Dermis blood vessel endothelial cell (primary cell): ENCODE results near the gene ATP8B4. TPM values are rescaled to one million over a fixed set of nuclear protein-coding genes. Genes with fewer than 3 reads are reported as not detected.

ENCODE experiments used
- DNase-seq: peaks from one replicate; pipeline ENCODE4 v3.0.0; 2010
- total RNA-seq: library from RNA; depleted of rRNA; stranded (reverse); fragments of >200 nt; gene quantifications from 2 replicates; pipeline ENCODE4 v1.2.3, GENCODE V29; 2014

ATP8B4 gene
- total RNA-seq, 1 donor from 2014 or later, result 1.7 TPM

DNA sequence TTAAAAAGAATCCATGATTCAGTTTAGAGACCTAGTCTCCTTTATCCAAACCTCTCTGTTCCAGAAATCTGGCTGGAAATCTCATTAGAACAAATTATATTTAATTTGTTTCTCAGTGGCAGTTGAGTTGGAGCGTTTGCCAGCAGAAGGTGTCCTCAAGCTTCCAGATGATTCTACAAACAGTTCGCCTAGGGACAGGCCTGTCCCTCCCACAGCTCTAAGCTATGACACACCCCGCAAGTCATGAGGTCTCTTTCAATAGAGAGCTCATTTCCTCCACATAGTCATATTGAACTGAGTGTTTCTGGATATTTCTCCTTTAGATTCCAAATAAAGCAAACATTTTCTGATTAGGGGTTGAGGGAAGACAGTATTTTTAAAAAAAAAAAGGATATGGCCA is 230.3 kb downstream of the ATP8B4 start:
- no peak for DNase-seq

DNA sequence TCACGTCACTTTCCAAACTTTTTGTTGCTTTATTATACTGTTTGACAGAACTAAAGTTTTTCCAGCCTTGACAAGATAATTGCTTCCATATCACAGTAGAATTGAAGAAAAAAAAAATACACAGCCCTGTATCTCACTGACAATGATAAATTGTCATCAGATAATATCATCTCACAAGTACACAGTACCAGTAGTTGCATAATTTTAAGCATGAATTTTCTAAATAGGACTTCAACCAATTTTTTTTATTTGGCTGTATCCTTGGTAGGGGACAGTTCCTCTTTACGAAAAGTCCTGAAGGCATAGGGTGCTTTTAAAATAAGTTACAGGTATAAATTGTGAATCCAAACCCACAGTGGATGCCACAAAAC is 230.7 kb downstream of the ATP8B4 start:
- no peak for DNase-seq

DNA sequence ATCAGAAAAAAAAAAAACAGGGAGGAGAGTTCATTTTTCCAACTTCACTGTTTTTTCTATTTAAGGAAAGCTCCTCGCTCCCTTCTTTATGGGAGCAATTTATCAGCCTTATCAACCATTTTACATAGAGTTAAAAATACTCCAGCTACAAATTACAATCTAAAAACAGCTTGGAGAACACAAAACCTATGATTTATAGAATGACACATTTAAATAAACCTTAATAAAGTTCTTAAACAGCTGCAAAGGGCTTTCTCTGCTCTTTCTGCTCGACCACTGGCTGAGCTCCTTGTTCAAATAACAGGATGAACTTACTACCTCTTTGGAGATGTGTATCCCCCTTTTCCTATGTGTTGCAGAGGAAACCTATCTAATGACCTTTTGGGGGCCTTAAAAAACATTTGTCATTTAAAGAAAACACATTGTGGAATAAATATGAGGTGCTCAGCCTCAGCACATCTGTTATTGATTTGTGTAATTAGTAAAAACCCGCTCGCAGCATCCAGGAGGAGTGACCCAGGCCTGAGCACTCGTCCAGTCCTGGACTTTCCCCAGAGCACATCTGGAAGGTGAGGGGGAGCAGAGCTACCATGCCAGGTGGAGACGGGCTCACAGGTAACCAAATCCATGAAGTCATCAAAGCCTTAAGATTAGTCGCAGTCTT is 231.2 kb downstream of the ATP8B4 start:
- no peak for DNase-seq

DNA sequence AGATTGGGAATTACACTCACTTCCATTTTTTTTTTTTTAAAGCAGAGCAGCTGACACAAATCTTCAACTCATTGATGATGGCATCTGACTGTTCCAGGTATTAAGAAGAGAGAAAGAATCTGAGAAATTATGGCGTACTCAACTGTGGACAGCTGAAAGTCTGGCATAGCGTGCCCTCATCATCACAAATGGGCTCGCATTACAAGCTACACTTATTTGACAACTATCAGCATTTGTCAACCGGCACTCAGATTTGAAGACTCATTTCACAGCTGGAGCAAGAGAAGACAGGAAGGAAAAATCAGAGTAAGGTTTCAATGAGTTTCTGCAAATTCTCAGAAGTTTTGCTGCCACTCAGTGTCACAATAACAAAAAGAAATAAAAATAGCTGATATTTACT is 235.9 kb downstream of the ATP8B4 start:
- DNase-seq, result no peak

DNA sequence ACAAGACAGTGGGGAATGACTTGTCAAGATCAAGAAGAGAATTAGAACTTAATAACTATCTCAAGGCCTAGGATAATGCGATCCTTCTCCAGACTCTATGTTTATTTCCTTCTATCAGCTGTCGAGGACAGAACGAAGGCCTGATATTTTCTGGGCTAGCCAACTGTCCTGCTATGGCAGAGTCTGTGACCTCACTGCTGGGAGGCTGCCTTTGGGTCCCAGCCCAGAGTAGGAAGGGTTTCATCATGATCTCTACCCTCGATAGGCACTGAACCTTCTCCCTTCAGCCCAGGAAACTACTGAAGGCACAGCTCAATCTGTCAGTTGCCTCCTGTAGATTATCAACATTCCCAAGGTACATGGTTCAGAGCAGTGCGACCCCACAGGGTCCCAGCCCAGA is 237.2 kb downstream of the ATP8B4 start:
- no peak for DNase-seq

DNA sequence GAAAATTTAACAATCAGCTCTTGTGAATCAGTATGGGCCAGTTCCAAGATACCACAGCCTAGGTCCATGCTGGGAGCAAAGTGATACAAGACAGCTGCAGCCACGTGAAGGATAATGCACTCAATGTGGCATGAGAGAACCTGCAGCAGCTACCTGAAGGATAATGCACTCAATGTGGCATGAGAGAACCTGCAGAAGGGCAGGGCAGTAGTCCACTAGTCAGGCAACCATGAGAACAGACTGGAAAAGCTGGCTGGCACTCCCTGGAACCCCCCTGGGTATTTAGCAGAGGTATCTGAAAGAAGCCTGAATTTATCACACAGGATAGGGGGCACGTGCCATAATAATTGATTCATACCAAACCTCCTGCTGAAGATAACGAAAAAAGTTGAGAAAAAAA is 237.6 kb downstream of the ATP8B4 start:
- no peak for DNase-seq

DNA sequence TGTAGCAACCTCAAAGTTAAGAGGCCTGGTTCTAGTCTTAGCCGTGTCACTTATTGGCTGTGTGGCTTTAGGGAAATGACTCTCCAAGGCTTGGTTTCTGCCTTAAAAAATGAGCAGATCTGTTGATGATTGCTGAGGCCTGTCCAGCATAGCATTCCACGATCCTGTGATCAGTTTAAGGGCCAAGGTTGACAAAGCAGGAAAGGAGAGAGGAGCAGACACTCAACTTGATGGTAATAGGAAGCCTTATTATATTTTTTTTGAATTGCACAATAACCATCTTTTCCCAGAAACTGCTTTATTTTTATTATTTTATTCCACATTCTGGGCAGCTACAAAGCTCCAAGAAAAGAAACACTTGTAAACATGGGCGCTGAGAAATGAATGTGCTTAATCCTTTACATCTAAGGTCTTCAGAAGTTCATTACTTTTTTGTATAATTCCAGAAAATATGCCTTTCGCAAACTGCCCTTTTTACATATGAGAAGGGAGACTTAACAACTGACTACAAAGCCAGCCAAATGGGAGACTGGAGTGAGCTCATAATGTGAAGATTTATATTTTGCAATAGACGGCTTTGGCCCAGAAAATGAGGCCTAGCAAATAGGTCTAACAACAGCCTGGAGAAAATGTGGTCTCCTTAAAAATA is 241.0 kb downstream of the ATP8B4 start:
- no peak for DNase-seq

DNA sequence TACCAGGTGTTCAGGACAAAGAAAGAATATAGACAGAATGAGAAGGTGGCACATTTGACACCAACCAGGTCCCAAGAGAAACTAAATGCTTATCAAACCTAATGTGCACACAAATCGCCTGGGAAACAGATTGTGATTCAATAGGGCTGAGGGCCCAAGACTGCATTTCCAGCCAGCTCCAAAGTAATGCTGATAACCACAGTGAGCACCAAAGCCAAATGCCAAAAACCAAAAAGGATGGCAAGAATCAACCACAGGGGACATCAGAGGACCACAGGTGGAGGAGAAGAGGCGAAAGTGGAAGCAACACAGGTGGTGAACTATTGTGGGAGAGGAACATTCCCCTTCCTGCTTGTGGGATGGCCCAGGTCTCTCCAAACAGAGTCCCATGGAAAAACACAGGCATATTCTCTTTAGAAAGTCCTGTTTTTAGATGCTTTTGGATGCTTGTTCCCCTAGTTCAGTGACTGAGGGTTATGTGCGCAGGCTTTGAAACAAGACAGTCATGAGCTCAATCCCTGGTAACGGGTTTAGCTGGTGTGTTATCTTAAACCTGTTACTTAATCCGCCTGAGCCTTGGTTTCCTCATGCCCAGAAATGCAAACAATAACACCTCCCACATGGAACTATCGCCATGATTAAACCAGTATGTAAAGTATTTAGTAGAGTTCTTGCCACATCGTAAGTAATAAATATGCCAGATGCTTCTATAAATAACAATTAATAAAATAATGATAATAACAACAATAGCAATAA is 241.7 kb downstream of the ATP8B4 start:
- DNase-seq, result no peak

DNA sequence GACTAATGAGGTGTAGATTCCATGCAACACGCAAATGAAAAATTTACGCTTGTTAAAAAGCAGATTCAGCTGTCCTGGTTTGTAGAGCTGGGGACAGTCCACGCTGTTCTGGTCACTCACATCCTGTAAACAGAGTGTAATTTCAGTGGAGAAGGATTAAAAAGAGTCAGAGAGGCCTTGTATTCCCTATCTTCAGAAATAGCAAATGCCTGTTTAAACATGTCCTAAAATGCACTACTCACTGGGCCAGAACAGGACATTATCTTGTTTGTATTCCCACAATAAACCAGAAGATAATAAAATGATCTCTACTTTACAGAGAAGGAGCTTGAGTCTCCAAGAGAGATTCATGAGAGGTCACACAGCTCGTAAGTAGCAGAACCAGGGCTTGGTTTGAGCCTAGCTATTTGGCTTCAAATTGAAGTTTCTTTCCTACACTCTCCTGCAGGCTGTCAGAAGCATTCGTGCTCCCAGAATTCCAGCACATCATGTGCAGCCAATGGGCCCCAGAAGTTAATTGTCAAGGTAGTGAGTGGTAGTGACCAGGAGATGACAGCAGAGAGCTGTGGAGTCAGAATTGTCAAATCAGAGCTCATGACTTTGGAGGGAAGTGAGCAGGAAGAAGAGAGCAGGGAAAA is 242.5 kb downstream of the ATP8B4 start:
- peak; percentile 1 for DNase-seq

DNA sequence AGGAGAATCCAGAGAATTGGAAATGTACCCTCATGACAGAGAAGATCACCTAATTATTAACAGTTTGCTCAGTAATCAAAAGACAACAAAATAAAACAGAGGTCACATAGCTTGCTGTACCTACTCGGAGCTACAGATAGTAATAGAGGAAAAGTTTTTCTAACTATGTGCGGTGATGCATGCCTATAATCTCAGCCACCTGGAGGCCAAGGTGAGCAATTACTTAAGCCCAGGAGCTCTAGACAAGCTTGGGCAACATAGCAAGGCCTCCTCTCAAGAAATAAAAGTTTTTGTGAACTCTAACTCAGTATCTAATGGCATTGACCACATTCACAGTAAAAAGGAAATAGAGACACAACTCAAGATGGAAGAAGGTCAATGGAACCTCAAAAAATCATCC is 243.6 kb downstream of the ATP8B4 start:
- DNase-seq, result no peak

DNA sequence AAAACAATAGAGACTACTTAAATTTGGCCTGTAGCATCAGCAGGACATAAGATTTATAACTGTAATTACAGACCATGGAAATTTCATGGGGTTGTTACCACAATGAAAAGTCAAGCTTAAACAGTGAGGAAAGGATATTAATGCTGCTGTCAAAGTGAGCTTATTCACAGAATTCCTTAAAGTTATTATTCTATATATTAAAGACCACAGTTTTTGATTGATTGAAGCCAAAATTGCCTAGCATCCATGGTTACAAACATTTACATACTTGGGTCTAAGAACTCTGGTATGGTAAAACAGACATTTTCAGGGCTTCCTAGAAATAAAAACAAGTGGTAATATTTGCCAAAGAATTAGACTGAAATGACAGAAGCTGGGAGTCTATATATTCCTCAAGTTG is 248.6 kb downstream of the ATP8B4 start:
- no peak for DNase-seq

DNA sequence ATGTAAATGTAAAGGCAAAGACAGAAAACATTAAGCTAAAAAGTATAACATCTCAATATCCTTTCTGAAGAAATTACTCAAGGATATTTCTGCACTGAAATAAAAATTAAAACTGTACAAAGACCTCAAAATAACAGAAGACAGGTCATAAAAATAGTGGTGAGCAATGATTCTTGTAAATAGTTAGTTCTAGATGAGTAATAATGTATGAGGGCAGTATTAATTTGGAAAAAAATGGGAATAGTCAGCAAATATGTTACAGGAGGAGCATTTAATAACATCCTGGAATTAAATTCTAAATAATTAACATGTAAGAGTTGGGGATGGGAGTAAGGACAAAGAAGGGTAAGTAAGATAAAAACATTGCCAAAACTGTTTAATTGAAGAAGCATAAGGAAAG is 250.7 kb downstream of the ATP8B4 start:
- DNase-seq, result no peak

DNA sequence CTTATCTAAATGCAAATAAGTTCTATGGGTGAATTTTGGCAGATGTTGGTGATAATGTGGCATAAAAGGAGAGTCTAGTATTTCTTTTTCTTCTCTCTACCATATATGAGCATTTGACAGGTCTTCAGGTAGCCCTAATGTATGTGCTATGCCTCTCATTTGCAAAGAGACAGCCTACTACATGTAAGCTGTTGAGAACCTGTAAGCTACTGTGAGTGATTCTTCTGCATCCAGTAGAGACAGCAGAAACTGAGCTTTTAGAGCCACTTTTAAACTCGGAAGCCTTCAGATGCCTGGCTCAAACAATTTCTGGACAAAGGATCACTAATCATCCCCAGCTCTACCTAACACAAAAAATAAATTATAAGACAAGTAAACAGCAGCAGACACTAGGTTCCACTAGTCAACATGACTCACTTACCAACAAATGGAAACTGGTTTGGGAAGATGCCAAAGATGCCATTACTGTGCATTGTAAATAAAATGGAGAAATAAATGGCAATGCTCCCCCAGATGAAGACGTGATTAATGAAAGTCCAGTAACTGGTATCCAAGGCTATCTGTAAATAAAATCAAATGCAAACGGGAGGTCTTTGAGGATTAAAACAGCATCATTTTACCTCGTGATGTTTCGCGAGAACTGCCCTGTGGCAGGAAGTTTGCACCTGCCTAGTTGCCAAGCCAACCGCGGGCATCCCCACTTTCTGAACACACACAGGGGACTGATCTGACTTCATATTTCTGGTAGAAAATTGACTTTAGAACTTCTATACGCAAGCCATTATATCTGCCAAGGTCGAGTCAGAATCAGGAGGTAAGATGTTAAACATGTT is 252.9 kb downstream of the ATP8B4 start:
- DNase-seq, result no peak

DNA sequence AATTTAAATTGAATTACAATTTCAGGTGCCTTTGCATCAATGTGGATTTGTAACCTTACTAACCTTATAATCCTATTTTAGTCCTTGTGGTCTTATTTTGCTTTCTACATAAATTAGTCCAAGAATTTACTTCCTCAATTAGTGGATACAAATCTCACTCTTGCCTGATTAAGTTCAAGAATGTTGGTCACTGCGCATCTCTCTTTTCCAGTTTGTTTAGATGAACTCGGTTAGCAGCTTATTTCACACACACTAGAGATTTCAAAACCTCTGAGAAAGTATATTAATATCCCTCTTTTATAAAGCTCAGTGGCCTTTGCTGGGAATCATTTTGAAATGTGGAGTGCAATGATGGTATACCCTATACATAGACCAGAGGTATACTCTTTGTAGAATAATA is 254.8 kb downstream of the ATP8B4 start:
- DNase-seq, result no peak

DNA sequence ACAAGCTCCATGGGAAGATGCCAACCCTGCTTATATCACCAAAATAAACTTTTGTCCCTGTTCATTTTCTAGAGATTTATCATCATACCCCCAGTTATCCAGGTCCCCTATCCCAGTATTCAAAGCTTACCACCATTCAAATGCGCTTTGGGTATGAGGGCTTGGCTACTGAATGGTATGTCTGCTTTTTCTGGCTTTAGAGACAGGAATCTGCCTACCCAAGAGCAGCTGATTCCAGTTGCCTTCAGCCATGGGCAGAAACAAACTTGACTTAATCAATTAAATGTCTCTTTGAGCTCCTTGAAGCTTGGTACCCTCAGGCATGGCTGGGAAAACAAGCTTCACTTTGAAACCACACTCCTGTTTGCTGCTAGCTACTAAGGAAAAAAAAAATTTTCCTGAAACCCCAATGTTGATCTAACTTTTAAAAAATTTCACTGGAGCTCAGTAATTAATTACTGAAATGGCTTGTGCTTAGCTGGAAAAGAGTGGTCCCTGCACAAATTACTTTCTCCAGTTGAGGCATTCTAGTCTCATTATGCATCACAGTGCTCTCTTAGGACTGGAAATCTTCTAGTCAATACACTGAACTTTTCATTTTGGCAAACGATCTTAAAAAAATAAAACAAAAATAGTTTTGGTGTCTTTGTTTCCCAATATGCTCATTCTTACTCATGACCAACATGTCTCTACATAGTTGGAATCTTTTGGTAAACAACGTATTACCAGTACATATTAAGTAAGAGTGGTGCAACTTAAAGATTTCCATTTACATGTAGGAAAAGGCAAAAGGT is 255.4 kb downstream of the ATP8B4 start:
- DNase-seq, result no peak

DNA sequence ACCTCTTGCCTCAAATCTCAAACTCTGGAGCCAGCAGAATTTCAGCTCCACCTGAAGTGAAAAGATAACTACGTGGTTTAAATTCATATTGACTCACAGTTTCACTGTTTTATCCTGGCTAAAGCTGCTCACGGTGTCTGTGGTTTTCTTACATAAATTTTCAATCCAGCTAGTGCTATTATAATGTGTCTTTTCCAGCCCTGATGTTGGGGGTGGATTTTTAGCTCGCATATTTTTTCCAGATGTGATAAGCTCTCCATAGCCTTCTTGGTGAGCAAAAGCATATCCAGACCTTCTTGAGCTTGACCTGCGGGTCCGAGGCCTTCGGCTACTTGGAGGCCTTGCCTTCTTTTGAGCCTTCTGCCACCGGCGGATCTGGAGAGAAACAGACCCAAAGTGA is 258.9 kb downstream of the ATP8B4 start:
- DNase-seq, result no peak

DNA sequence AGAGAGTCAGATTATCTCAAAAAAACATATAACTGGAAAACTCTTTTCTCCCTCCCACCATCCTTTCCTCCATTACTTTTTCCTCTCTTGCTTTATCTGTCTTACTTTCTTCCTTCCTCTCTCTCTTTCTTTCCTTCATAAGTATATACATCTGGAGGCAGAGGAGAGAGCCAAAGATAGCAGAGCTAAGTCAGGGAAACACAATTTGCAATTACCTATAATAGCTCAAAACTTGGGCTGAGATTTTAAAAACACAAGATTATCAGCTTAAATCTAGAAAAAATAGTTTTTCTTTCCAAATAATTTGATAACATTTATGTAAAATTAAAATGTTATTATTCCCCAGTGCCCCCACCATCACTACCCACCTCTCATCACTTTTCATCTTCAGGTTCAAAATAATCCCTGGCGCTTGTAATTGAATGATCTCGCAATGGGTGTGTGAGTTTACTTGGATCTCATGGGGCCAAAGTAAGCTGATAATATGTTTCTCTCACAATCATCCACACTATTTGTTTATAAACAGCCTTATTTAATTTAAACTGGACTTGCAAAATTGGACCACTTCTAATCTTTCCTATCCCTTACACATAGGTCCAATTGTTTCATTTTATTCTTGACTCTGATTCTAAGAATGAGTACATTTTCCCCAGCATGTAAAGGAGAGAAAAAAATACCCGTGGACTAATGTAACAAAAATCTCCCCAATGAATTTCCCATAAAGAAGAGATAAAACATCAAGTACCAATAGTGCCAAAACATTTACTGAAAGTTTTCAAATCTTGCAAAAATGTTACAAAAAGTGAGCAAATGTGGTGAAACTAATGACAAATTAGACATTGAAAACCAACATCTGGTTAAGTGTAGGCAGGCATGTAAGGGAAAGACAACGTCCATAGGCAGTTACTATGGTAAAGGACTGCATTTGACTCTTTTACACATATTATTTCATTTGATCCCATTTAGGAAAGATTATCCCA is 261.2 kb downstream of the ATP8B4 start:
- no peak for DNase-seq

DNA sequence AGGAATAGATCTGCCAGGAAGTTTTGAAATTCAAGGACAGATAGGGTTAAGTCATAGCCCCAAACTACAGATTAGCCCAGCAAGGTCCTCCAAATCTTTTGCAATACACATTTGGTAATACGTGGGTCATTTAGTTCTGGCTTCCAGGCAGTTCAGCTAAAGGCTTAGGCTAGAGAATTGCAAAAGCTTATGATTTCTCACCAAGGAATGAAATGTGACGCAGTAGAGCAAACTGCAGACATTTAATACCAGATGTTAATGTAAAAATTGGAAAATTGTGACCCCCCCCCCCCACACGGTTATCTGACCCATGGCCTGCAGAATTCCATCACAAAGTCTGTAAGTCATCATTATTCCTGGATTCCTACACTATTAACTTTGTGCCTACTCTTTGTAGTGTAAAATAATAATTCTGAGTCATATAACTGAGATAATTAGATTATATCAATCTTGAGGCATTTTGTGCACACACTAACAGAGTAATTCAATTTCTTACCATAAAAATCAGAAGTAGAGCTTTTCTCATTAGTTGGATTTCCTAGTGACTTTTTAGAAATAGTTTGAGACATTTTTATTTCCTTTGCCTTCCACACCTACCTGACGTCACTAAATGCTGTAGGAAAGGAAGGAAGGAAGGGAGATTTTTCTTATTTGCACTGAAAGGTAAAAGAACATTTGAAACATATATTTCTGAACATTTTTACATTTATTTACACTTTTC is 263.0 kb downstream of the ATP8B4 start:
- DNase-seq, result no peak

DNA sequence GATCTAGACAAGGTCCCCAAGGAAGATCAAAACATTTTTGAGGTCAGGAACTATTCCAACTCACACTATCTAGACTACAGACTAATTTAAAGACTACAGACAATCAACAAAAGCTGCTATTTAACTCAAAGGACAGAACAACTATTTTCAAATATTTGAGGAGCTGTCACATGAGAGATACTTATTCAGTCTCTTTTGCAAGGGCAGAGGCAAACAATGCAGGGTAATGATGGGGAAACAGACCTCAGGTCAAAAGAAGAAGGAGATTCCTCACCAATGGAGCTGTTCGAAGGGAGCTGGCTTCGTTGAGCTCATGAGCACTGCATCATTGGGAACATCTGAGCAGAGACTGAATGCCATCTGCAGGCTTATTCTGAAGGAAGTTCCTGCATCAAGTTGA is 266.3 kb downstream of the ATP8B4 start:
- no peak for DNase-seq

DNA sequence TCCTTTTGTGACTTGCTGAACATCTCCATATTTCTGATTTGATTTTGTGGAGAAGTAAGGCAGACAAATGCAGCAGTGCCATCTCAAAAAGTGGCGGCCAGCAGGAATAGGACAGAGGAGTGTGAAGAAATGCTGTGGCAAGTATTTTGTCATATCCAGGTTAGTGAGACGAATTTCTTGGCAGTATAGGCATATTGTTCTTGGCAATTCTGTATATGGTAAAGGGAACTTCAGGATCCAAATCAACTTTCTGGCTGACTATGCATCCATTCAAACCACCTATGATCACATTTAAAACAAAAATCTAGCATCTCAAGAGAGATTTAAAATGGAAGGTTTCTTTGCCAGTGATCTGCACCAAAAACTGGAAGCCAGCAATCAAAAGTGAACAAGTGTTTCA is 270.2 kb downstream of the ATP8B4 start:
- no peak for DNase-seq
